ENCODE measurements around the gene TESK1. TPM values are rescaled to one million over a fixed set of nuclear protein-coding genes. Genes with fewer than 3 reads are reported as not detected.

The TESK1 gene
- total and polyA plus RNA-seq, 2 donors (not counting 1 experiment from before 2014, with no cell fraction given) = 43.8 to 94.1 TPM

DNA sequence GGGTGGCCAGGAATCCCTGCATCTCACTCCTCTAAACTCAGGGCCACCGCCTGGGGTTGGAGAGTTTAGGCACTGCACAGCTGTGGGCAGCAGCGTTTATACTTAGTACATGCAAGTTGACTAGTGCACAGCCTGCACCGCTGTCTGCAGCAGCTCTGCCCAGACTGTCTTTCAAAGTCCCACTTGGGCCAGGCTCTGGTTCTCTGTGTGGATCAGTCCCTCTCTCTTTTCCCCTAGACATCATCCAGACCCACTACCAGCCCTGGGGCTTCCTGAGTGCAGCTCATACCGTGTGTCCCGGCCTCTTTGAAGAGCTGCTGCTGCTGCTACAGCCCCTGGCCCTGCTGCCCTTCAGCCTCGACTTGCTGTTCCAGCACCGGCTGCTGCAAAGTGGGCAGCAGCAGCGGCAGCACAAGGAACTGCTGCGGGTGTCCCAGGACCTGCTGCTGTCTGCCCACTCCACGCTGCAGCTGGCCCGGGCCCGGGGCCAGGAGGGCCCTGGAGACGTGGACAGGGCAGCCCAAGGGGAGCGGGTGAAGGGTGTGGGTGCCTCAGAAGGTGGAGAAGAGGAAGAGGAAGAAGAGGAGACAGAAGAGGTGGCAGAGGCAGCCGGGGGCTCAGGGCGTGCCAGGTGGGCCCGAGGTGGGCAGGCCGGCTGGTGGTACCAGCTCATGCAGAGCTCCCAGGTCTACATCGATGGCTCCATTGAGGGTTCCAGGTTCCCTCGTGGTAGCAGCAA, 45.1 kb upstream of the TESK1 start:
- 93% methylated on average over 19 of the region's 20 CpGs for WGBS (ENCODE audit: insufficient coverage)
- intact Hi-C loops (cut with micrococcal nuclease) = loop anchor here (10.0 kb wide), 1 partner anchor 655 kb away; no protein-coding TSS in a partner anchor

More for the DNA sequence above, 45.1 kb upstream of the TESK1 start:
- ATAC-seq (ENCODE audit: low read depth) (no peak), DNase-seq (no peak)
- H4K20me1 ChIP-seq (ENCODE audit: control insufficient read depth, insufficient read depth, low read length, poor library complexity, severe bottlenecking) = no peaks in the 10 kb centered on the region
- no peak overlapping the region for H3K4me3 Mint-ChIP-seq
- H3K4me3 ChIP-seq (ENCODE audit: control extremely low read depth in 1 of 5, extremely low read depth in 1 of 5, insufficient read depth in 1 of 5, low read depth in 2 of 5, low read length in 4 of 5) = no peak overlapping the region
- no peaks in the 10 kb centered on the region for H3K9me3 ChIP-seq (ENCODE audit: control extremely low read depth in 1 of 3, control insufficient read depth in 2 of 3, insufficient read depth in 1 of 3, low read length in 2 of 3)
- ChIA-PET POLR2A (no interaction called here), CTCF (no interaction called here)
- H3K9ac ChIP-seq (ENCODE audit: low read length) = no peak overlapping the region
- H3K27ac ChIP-seq (ENCODE audit: low read length in 2 of 2) = no peak overlapping the region
- H3K9me3 Mint-ChIP-seq (ENCODE audit: insufficient read depth) = no peaks in the 10 kb centered on the region
- H3K4me1 Mint-ChIP-seq = peaks cover 7% of the 10 kb centered on the region
- TF ChIP-seq CTCF (IDR thresholded peaks at IDR 0.05) (no peak), EZH2 (IDR thresholded peaks at IDR 0.05; ENCODE audit: borderline replicate concordance, insufficient read depth, low read depth, low read length, poor library complexity, severe bottlenecking) (no peak)
- H2AFZ ChIP-seq (ENCODE audit: insufficient read depth, low read depth, low read length, poor library complexity, severe bottlenecking) = no peak overlapping the region
- H3K4me2 ChIP-seq (replicated peaks; ENCODE audit: low read depth, low read length, poor library complexity, severe bottlenecking) = no peak overlapping the region
- H3K27me3 ChIP-seq (replicated peaks in 1 of 4; ENCODE audit: control extremely low read depth in 1 of 4, control insufficient read depth in 3 of 4, insufficient read depth in 4 of 4, low read length in 3 of 4) = no peaks in the 10 kb centered on the region
- H3K79me2 ChIP-seq (ENCODE audit: control insufficient read depth, insufficient read depth, low read length) = no peaks in the 10 kb centered on the region
- H3K4me1 ChIP-seq (ENCODE audit: control insufficient read depth in 2 of 2, insufficient read depth in 2 of 2, low read length in 2 of 2) = peaks cover 4 to 5% of the 10 kb centered on the region in 2 donors
- H3K36me3 ChIP-seq (replicated peaks in 1 of 2; ENCODE audit: control extremely low read depth in 1 of 2, control insufficient read depth in 1 of 2, extremely low read depth in 1 of 2, insufficient read depth in 2 of 2, low read length in 1 of 2) = no peaks in the 10 kb centered on the region
- H3K27ac Mint-ChIP-seq = no peak overlapping the region
- H3K27me3 Mint-ChIP-seq = no peaks in the 10 kb centered on the region

All from B cell (primary cell).